Measurements from ENCODE around the gene SLC6A1.

DNA sequence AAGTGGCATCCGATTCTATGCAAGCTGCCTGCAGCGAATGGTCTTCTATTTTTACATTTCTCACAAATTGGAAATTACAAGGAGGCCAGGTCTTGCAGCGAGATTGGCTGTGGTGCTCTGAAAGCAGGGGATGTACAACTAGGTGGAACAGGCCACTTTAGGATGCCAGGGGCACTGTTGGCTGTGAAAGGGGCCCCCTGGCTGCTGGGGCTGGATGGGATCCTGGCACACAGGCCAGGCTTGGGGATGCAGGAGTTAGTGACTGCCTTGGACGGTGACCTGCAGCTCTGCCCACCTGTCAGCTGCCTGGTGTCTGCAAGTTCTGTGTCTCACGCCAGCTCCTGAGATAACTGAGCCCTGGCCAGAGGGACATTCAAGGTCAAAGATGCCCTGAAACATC is 4.6 kb downstream of the SLC6A1 start:
- TF ChIP-seq, protein P1, sequence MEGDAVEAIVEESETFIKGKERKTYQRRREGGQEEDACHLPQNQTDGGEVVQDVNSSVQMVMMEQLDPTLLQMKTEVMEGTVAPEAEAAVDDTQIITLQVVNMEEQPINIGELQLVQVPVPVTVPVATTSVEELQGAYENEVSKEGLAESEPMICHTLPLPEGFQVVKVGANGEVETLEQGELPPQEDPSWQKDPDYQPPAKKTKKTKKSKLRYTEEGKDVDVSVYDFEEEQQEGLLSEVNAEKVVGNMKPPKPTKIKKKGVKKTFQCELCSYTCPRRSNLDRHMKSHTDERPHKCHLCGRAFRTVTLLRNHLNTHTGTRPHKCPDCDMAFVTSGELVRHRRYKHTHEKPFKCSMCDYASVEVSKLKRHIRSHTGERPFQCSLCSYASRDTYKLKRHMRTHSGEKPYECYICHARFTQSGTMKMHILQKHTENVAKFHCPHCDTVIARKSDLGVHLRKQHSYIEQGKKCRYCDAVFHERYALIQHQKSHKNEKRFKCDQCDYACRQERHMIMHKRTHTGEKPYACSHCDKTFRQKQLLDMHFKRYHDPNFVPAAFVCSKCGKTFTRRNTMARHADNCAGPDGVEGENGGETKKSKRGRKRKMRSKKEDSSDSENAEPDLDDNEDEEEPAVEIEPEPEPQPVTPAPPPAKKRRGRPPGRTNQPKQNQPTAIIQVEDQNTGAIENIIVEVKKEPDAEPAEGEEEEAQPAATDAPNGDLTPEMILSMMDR (IDR thresholded peaks at IDR 0.05 in 2 of 3, conservative IDR thresholded peaks at IDR 0.05 in 1 of 3; ENCODE audit: borderline replicate concordance in 1 of 3, insufficient read depth in 1 of 3, low read depth in 2 of 3, low read length in 2 of 3) = no peak
- TF ChIP-seq POLR2AphosphoS5 (IDR thresholded peaks at IDR 0.05; ENCODE audit: low read depth, low read length) = no peak
- TF ChIP-seq EZH2 (IDR thresholded peaks at IDR 0.05) = no peak
- no peak for TF ChIP-seq SP1 (IDR thresholded peaks at IDR 0.05; ENCODE audit: low read depth)
- TF ChIP-seq ZFX (IDR thresholded peaks at IDR 0.05) = no peak
- no peak for TF ChIP-seq POLR2A (IDR thresholded peaks at IDR 0.05; ENCODE audit: borderline replicate concordance, extremely low read depth, insufficient read depth, insufficient read length)
- TF ChIP-seq TCF7L2 (IDR thresholded peaks at IDR 0.05; ENCODE audit: borderline replicate concordance, extremely low read depth, insufficient read depth, insufficient read length) = no peak
- TF ChIP-seq, protein P2, sequence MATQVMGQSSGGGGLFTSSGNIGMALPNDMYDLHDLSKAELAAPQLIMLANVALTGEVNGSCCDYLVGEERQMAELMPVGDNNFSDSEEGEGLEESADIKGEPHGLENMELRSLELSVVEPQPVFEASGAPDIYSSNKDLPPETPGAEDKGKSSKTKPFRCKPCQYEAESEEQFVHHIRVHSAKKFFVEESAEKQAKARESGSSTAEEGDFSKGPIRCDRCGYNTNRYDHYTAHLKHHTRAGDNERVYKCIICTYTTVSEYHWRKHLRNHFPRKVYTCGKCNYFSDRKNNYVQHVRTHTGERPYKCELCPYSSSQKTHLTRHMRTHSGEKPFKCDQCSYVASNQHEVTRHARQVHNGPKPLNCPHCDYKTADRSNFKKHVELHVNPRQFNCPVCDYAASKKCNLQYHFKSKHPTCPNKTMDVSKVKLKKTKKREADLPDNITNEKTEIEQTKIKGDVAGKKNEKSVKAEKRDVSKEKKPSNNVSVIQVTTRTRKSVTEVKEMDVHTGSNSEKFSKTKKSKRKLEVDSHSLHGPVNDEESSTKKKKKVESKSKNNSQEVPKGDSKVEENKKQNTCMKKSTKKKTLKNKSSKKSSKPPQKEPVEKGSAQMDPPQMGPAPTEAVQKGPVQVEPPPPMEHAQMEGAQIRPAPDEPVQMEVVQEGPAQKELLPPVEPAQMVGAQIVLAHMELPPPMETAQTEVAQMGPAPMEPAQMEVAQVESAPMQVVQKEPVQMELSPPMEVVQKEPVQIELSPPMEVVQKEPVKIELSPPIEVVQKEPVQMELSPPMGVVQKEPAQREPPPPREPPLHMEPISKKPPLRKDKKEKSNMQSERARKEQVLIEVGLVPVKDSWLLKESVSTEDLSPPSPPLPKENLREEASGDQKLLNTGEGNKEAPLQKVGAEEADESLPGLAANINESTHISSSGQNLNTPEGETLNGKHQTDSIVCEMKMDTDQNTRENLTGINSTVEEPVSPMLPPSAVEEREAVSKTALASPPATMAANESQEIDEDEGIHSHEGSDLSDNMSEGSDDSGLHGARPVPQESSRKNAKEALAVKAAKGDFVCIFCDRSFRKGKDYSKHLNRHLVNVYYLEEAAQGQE (IDR thresholded peaks at IDR 0.05; ENCODE audit: low read depth) = no peak
- no peak for TF ChIP-seq YY1 (IDR thresholded peaks at IDR 0.05; ENCODE audit: extremely low read depth, insufficient replicate concordance, low read depth, low read length)

Measured in HCT116 (cell line).